Measurements from ENCODE around the gene ASIP. TPM values are rescaled to one million over a fixed set of nuclear protein-coding genes. Genes with fewer than 3 reads are reported as not detected.

ASIP gene
- total and polyA plus RNA-seq, 2 of the 13 experiments (the other 11 are each of a cell fraction or from before 2014, with no cell fraction given), result not detected

DNA sequence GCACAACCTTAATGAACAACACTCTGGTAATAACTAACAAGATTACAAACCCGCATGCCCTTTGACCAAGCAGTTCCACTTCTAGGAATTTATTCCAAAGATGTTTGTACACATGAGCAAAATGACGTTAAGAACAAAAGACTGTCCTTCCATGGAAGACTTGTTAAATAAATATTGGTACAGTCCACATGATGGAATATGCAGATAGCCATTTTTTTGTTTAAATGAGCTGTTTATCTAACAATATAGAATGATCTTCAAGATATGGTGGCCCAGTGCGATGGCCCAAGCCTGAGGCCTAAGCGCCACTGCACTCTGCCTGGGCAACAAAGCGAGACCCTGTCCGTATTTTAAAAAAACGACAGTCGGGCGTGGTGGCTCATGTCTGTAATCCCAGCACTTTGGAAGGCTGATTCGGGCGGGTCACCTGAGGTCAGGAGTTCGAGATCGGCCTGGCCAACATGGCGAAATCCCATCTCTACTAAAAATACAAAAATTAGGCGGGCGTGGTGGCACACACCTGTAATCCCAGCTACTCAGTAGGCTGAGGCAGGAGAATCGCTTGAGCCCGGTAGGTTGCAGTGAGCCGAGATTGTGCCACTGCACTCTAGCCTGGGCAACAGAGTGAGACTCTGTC is 69.4 kb downstream of the ASIP start (continued):
- TF ChIP-seq ZNF775 (CRISPR knock-in tag; IDR thresholded peaks at IDR 0.05; ENCODE audit: borderline replicate concordance) (no peak), FLYWCH1 (CRISPR knock-in tag; IDR thresholded peaks at IDR 0.05) (no peak), NR2F2 (IDR thresholded peaks at IDR 0.05; ENCODE audit: borderline replicate concordance, low read depth) (peak; percentile 85), ZNF556 (CRISPR knock-in tag; IDR thresholded peaks at IDR 0.05; ENCODE audit: borderline replicate concordance) (no peak), ZFP90 (CRISPR knock-in tag; IDR thresholded peaks at IDR 0.05; ENCODE audit: borderline replicate concordance) (peak; percentile 58; the same call in 1 of the 2 replicates), CREM (IDR thresholded peaks at IDR 0.05) (peak; percentile 91), CREM (CRISPR knock-in tag; IDR thresholded peaks at IDR 0.05) (no peak), PHF20 (CRISPR knock-in tag; IDR thresholded peaks at IDR 0.05) (no peak), ZNF777 (CRISPR knock-in tag; IDR thresholded peaks at IDR 0.05) (no peak), ZSCAN31 (CRISPR knock-in tag; IDR thresholded peaks at IDR 0.05; ENCODE audit: low read depth) (no peak), ZBTB38 (CRISPR knock-in tag; IDR thresholded peaks at IDR 0.05) (0 out of 2 replicates have a peak, but pooled peaks have one; percentile 3), ZNF343 (CRISPR knock-in tag; IDR thresholded peaks at IDR 0.05) (no peak), GPN1 (CRISPR knock-in tag; IDR thresholded peaks at IDR 0.05; ENCODE audit: borderline replicate concordance) (no peak), NR2F6 (IDR thresholded peaks at IDR 0.05) (peak; percentile 90), NR2F6 (CRISPR knock-in tag; IDR thresholded peaks at IDR 0.05) (peak; percentile 79), STAG1 (CRISPR knock-in tag; IDR thresholded peaks at IDR 0.05) (peak; percentile 17; the same call in 1 of the 2 replicates), FOXP1 (IDR thresholded peaks at IDR 0.05) (no peak), FOXP1 (CRISPR knock-in tag; IDR thresholded peaks at IDR 0.05) (peak; percentile 98), CREB1 (IDR thresholded peaks at IDR 0.05) (peak; percentile 43; the same call in 1 of the 2 replicates), CREB1 (CRISPR knock-in tag; IDR thresholded peaks at IDR 0.05) (peak; percentile 84), KLF6 (CRISPR knock-in tag; IDR thresholded peaks at IDR 0.05) (no peak), SOX5 (CRISPR knock-in tag; IDR thresholded peaks at IDR 0.05; ENCODE audit: borderline replicate concordance) (peak; percentile 99), ZNF768 (CRISPR knock-in tag; IDR thresholded peaks at IDR 0.05) (peak; percentile 78), ZNF747 (CRISPR knock-in tag; IDR thresholded peaks at IDR 0.05; ENCODE audit: borderline replicate concordance) (no peak), SRY (CRISPR knock-in tag; IDR thresholded peaks at IDR 0.05) (no peak), HNF4A (CRISPR knock-in tag; IDR thresholded peaks at IDR 0.05) (peak; percentile 94), CBX2 (IDR thresholded peaks at IDR 0.05; ENCODE audit: low read depth, low read length) (no peak), CBX2 (CRISPR knock-in tag; IDR thresholded peaks at IDR 0.05; ENCODE audit: low read depth) (0 out of 2 replicates have a peak, but pooled peaks have one; percentile 11), ZNF224 (CRISPR knock-in tag; IDR thresholded peaks at IDR 0.05) (peak; percentile 21)
- TF ChIP-seq, protein P1, sequence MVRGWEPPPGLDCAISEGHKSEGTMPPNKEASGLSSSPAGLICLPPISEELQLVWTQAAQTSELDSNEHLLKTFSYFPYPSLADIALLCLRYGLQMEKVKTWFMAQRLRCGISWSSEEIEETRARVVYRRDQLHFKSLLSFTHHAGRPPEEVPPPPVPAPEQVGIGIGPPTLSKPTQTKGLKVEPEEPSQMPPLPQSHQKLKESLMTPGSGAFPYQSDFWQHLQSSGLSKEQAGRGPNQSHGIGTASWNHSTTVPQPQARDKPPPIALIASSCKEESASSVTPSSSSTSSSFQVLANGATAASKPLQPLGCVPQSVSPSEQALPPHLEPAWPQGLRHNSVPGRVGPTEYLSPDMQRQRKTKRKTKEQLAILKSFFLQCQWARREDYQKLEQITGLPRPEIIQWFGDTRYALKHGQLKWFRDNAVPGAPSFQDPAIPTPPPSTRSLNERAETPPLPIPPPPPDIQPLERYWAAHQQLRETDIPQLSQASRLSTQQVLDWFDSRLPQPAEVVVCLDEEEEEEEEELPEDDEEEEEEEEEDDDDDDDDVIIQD (CRISPR knock-in tag; IDR thresholded peaks at IDR 0.05; ENCODE audit: low read depth), result no peak
- TF ChIP-seq, protein P2, sequence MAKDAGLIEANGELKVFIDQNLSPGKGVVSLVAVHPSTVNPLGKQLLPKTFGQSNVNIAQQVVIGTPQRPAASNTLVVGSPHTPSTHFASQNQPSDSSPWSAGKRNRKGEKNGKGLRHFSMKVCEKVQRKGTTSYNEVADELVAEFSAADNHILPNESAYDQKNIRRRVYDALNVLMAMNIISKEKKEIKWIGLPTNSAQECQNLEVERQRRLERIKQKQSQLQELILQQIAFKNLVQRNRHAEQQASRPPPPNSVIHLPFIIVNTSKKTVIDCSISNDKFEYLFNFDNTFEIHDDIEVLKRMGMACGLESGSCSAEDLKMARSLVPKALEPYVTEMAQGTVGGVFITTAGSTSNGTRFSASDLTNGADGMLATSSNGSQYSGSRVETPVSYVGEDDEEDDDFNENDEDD (CRISPR knock-in tag; IDR thresholded peaks at IDR 0.05; ENCODE audit: borderline replicate concordance), result peak; percentile 51; the same call in 1 of the 2 replicates

All from HepG2 (cell line).